HUDEP-2 (cell line): ENCODE results near the gene SNRNP25.

Experiments
- DNase-seq, 76 experiments: peaks; one replicate each; lab custom pipeline; 2025; ENCODE audit not compliant: unreplicated experiment in 76 of 76; lab: John Stamatoyannopoulos, UW

The SNRNP25 gene

DNA sequence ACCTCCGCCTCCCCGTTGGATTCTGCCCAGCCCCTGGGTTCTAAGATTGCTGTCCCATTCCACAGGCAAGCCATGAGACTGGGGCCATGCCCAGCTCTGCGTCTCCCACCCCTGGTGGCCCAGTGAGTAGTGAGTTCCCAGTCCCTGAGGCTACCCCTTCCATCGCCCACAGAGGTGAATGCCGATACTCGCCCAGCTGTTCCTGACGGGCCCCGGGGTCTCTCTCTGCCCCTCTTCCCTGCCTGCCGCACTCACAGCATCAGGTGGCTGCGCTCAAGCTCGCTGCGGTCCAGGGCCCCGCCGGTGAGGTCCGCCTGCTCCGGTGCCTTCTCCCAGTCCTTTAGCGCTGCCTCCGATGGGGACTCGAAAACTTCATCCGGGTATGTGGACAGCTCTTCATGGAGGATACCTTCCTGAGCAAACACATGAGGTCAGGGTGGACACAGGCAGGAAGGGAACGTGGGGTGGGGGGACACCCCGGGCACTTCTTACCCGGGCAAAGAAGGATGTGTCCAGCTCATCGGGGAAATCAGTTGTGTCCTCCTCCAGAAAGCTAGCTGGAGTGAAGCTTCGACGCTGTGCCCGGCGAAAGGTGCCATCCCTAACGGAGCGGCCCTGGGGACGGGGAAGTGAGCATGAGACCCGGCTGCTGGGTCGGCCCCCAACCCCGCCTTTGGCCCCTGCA lies 8.8 kb downstream of the SNRNP25 start:
- no peak for DNase-seq

DNA sequence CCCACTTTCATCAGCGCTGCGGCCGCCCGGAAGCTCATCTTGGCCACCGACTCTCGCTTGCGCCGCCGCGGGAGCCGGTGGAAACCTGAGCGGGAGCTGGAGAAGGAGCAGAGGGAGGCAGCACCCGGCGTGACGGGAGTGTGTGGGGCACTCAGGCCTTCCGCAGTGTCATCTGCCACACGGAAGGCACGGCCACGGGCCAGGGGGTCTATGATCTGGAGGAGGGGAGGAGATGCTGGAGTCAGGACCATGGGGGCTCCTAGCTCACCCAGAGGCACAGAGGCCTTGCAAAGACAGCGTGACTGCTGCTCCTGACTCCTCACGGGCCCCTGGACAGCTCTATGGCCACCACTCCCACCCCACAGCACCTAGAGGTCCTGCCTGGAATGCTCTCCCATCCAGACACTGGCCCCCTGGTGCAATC lies 9.4 kb downstream of the SNRNP25 start:
- DNase-seq: no peak

DNA sequence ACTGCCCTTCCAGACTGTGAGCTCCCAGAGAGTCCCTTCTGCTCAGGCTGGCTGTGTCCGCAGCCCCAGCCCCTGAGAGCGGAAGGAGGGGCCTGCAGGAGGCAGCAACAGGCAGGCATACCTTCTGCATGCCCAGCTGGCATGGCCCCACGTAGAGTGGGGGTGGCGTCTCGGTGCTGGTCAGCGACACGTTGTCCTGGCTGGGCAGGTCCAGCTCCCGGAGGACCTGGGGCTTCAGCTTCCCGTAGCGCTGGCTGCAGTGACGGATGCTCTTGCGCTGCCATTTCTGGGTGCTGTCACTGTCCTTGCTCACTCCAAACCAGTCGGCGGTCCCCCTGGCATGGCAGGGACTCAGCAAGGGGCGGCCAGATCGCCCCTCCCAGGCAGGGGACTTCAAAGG lies 9.8 kb downstream of the SNRNP25 start:
- DNase-seq: no peak

DNA sequence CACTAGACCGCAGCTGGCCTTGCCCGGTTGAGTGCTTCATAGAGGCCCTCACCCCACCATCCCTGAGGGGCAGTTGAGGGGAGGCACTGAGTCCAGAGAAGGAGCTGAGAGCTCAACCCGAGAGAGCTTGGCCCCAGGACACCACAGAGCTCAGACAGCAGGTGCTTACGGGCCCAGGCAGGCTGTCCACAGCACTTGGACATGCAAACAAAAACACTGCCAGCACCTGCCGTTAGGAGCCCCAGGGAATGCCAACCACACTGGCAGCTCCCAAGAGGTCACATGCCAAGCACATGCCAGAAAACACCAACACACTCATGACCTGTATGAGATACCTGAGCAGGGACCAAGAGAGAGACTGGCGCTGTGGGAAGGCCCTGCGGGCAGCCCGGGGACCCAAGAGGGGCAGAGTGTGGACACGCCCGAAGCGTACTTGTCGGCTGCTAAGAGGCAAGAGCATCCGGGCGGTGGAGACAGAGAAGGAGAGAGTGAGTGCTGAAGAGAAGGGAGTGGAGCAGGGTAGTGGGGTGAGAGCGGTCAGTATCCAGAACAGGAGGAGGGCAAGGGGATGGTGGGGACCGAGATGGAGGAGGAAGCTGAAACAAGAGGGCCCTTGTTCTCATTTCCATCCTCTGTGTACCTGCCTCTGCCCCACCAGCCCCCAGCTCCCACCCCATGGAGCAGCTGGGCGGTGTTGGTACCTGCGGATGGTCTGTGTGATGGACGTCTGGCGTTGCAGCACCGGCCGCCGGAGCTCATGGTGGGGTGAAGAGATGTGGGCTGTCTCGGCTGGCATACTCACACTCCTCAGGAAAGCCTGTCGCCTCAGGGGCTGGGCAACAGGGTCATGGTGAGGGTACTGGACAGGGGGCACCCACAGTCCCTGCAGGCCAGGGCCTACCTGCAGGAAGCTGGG lies 10.6 kb downstream of the SNRNP25 start:
- no peak for DNase-seq

DNA sequence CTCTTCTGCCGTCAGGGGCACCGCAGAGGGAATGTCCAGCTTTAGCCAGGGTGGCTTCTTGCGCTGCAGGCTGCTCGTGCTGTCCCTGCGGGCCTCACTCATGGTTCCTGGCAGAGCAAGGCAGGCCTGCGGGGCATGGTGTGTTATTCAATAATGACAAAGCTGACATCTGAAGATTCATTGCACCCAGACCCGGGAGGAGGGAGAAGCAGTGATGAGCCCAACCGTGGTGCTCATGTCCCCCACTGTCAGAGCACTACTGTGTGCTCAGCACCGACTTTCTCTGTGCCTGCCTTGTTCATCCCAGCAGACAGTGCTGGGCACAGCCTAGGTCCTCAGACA lies 11.3 kb downstream of the SNRNP25 start:
- no peak for DNase-seq

DNA sequence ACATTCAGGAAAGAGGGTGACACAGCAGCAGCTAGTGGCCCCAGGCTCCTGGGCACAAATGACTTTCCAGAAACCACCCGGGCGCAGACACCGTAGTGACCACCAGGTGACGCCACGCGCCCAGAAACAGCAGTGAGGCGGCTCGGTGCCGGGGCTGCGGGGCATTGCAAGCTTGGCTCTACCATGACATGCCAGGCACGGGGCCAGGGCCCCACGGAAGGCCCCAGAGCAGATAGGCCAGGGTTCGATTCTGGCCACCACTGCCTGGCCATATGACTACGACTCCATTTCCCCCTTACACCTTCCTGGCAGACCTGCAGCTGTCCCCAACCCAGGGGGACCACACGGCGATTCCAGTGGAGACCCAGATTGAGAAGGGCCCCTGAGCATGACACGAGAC lies 12.1 kb downstream of the SNRNP25 start:
- DNase-seq: peak in 72 of 76 experiments; percentile 25 to 91 (median 78)

DNA sequence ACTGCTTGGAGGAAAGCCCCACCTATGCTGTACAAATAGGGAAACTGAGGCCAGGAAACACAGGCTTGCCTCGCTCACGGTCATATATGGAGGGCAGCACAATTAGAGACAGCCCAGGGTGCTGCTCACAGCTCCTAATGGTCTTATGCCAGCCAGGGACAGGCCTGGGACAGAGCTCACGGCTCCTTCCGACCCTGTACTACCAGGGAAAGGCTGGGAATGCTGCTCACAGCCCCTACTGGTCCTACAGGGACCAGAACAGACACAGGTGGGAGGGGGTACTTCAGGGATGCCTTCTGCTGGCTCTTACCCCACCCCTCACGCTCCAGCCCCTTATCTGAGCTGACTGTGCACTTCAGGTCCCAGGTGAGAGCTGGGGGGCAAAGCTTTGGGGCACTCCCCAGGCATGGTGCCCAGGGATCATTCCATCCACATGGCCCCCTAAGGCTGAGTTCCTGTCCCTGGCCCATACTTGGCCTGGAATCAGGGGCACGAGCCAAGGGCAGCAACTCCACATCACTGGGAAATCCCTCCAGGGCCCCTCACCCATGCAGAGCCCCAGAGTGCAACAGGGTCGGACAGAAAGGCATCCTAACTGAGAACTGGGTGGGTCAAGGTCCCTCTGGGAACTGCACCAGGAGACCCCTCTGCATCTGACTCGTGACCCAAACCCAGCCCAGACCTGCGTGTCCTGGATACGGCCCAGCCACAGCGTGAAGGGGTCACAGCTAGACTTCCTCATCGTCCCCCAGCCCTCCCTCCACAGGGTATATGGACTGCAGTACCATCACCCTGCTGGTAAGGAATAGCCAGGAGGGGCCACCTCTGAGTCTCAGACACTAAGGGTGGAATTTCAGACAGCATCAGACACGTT lies 12.9 kb downstream of the SNRNP25 start:
- no peak for DNase-seq

DNA sequence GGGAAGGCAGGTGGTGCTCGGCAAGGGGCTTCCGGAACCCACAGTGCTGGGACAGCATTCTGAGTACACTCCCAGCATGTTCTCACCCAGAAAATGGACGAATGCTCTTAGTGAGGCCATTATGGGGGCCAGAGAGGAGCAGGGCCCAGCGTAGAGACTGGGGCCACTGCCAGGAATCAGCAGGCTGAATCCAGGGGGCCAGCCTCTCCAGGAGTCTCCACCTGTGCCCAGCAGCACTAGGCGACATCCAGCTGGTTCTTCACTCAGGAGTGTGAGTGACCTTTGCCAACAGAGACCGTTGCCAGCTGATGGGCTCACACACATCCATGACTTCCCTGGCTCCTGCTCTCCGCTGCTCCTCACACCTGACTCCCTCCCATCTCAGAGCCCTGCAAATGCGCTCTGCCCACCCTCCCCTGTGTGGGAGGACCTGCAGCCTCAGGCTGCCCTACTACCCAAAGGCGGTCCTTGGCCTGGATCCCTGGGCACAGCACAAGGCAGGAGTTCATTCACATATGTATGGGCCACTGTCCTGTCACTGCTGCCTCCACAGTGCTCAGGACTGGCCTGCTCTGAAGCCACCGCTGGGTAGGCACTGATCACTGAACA lies 13.7 kb downstream of the SNRNP25 start:
- DNase-seq: no peak

DNA sequence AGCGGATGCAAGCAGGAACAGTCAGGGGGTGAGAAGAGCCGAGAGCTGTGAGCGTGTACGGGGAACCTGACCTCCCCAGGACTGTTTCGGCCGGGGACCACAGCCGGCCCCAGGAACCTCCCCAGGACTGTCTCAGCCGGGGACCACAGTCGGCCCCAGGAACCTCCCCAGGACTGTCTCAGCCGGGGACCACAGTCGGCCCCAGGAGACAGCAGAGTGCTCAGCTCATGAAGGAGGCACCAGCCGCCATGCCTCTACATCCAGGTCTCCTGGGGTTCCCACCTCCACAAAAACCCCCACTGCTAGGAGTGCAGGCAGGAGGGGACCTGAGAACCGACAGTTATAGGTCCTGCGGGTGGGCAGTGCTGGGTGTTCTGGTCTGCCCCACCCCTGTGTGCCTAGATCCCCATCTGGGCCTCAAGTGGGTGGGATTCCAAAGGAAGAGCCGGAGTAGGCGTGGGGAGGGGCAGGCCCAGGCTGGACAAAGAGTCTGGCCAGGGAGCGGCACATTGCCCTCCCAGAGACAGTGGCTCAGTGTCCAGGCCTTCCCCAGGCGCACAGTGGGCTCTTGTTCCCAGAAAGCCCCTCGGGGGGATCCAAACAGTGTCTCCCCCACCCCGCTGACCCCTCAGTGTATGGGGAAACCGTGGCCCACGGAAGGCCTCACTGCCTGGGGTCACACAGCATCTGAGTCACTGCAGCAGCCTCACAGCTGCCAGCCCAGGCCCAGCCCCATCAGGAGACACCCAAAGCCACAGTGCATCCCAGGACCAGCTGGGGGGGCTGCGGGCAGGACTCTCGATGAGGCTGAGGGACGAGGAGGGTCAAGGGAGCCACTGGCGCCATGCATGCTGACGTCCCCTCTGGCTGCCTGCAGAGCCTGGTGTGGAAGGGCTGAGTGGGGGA lies 14.5 kb downstream of the SNRNP25 start:
- DNase-seq: no peak

DNA sequence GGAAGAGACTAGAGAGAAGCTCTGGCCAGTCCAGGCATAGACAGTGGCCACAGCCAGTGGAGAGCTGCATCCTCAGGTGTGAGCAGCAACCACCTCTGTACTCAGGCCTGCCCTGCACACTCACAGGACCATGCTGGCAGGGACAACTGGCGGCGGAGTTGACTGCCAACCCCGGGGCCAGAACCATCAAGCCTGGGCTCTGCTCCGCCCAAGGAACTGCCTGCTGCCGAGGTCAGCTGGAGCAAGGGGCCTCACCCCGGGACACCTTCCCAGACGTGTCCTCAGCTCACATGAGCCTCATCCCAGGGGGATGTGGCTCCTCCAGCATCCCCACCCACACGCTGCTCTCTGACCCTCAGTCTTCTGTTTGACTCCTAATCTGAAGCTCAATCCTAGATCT lies 15.6 kb downstream of the SNRNP25 start:
- no peak for DNase-seq

DNA sequence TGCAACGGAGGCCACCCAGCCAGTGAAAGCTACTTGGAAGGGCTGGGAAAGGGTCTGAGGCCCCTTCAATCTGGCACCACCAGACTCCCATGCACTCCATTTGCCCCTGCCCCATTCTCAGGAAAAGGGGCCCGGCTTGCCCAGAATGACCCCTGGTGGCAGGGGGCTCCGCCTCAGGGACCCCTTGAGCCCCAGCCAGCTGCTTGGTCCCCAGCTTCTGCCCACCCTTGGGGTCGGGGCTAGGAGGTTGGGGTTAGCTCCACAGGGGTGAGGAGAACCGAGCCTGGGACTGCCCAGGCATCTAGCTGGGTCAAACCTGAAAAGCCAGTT lies 17.5 kb downstream of the SNRNP25 start:
- no peak for DNase-seq

DNA sequence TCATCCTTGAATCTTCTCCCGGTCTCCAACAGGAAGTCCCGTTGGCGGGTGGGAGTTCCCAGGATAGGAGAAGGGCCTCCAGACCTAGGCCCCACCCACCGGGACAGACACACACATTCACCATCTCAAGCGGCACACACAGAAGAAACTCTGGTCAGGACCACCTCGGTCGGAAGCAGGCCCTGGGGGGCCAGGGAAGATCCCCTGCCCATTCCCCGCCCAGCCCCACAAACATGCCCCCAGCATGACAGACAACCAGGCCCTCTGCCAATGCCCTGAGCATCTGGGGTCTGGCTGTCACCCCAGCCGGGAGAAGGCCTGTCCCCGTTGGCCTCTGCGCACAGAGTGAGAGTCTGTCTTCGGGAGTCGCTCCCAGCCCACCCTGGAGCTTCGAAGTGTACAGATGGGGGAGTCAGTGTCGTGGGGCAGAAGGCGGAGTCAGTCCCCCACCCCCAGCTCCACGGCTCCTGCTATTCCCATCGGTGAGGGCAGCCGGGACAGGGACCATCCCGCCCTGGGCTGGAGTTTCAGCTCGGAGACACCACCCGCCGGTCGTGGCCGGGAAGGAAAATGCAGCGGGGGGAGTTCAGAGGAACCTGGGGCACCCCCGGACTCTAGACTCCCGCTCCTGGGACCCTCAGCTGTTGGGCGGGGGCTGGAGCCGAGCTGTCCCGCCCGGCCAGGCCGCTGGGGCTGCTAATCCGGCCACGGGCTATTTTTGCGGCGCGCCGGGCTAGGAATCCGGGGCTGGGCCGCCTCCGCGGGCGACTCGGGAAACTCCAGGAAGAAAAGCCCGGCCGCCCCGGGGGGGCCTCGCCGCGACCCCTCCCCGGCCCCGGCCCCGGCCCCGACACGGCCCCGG lies 18.1 kb downstream of the SNRNP25 start:
- no peak for DNase-seq

DNA sequence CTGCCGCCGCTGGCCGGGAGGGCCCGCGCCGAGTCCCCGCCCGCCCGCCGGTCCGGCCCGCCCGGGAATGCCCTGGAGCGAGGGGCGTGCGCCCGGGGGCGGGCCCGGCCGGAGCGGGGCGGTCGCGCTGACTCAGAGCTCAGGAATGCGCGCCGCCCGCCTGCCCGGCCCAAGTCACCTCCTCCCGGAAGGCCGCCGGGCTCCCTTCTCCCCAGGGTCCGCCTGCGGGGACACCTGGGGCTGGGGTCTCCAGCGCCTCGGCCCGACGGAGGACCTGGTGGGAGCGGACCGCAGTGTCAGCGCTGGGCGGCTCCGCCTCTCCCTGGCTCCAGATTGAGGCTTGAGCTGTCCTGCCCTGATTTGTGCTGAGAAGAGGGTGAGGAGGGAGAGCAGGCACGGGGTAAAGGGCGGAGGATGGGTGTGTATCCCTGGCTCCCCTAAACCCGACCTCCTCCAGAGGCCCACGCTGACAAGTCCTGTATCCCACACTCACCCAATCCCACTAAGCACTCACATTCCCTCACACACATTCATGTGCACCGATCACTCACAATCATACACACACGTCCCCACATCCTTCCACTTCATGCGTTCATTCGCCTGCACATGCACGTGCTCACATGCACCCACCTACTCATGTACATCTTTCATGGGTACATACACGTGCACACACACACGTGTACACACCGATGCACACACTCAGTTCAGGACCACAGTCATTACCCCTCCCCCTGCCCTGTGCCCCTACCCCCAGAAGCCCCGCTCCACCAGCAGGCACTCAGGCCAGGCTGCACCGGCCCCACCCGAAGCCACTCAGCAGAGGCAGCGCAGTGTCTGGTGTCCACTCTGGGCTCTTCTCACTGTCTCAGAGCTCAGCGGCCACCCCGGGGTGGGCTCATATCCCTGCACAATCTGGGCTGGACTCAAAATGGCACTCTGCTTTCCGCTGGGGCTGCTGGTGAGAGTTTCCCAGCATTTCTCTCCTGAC lies 19.2 kb downstream of the SNRNP25 start, which contains the start of gene RHBDF1:
Gene RHBDF1 (minus strand): TSS at position 71 of the 988 bp plus-strand sequence. CDS start 7,616 bp downstream, outside the sequence.
- peak in 13 of 76 experiments; percentile 6 to 38 (median 20) for DNase-seq

DNA sequence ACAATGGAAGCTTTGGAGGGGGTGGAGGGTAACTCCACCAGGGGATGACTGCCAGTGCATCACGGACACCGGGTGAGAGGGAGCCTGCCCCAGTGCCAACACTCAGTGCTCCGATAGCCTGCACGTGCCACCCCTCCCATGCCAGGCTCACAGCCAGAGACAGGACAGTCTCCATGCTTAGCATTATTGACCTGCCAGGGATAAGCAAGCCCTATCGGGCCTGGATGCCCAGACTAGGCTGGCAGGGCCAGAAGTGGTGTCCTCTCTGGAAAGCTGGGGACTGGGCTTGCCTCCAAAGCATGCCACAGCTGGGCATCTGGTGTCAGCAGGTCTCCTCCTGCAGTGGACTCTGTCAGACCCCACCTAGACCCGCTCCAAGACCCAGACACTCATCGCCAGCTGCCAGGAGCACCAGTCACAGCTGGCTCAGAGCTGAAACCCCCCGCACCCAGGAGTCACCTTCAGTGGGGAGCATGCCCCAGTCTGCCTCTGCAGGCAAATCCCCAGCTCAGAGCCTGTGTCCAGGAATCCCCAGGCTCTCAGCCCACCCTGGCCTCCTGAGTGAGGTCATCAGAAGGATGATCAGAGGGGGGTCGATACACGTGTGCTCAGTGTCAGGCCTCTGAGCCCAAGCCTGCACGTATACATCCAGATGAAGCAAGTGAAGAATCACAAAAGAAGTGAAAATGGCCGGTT lies 20.6 kb downstream of the SNRNP25 start:
- no peak for DNase-seq

DNA sequence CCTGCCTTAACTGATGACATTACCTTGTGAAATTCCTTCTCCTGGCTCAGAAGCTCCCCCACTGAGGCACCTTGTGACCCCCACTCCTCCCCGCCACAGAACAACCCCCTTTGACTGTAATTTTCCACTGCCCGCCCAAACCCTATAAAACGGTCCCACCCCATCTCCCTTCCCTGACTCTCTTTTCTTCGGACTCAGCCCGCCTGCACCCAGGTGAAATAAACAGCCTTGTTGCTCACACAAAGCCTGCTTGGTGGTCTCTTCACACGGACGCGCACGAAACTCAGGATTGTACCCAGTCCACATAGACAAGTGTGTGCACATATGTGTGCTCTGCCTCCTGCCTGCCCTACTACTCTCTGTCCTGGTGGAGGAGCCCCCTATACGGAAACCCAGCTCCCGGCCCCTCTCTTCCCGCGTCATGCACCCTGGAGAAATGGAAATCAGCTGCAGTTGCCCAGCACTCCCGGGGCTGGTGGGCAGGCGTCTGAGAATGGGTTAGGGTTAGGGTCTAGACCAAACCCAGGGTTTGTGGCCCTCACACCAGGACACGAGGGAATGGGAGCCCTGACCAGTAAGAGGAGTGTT lies 21.2 kb downstream of the SNRNP25 start:
- no peak for DNase-seq
